COR-L47 (cell line): ENCODE measurements around the gene RPTOR.
"Not testable (repeated sequence)": the region's sequence is repeated elsewhere in the genome, so short reads cannot be mapped to it uniquely, and the experiment has no call there.

Experiments used
- DNase-seq: peaks from one replicate; lab custom pipeline; 2025; lab: John Stamatoyannopoulos, UW

The RPTOR gene

GRCh38 chr17:80516171-80516932, 28.3 kb upstream of the RPTOR start:
- DNase-seq = no peak

GRCh38 chr17:80517641-80518040, 27.0 kb upstream of the RPTOR start:
- DNase-seq = no peak

- DNase-seq = no peak
Measured at GRCh38 chr17:80518392-80518791, 26.2 kb upstream of the RPTOR start.

- no peak for DNase-seq
Measured at GRCh38 chr17:80519091-80519781, 25.4 kb upstream of the RPTOR start.

- DNase-seq = no peak
Measured at GRCh38 chr17:80520810-80521455, 23.7 kb upstream of the RPTOR start.

GRCh38 chr17:80523054-80523744, 21.4 kb upstream of the RPTOR start:
- DNase-seq = no peak

GRCh38 chr17:80523956-80524712, 20.5 kb upstream of the RPTOR start:
- no peak for DNase-seq

GRCh38 chr17:80526116-80526910, 18.3 kb upstream of the RPTOR start:
- DNase-seq = no peak

GRCh38 chr17:80527016-80527645, 17.5 kb upstream of the RPTOR start:
- DNase-seq = no peak

GRCh38 chr17:80528536-80528935, 16.1 kb upstream of the RPTOR start:
- DNase-seq = no peak

- DNase-seq = no peak
Measured at GRCh38 chr17:80529104-80529903, 15.3 kb upstream of the RPTOR start.

GRCh38 chr17:80529904-80530292, 14.7 kb upstream of the RPTOR start:
- DNase-seq = no peak

GRCh38 chr17:80531400-80531799, 13.2 kb upstream of the RPTOR start:
- DNase-seq = no peak

GRCh38 chr17:80537386-80537785, 7.3 kb upstream of the RPTOR start:
- not testable (repeated sequence) for DNase-seq

- no peak for DNase-seq
Measured at GRCh38 chr17:80538484-80538883, 6.2 kb upstream of the RPTOR start.

- DNase-seq = no peak
Measured at GRCh38 chr17:80539022-80539641, 5.5 kb upstream of the RPTOR start.

GRCh38 chr17:80545499-80545826, 825 bp downstream of the RPTOR start:
- DNase-seq = no peak

- no peak for DNase-seq
Measured at GRCh38 chr17:80546267-80546666, 1.6 kb downstream of the RPTOR start.

- DNase-seq = no peak
Measured at GRCh38 chr17:80552523-80552922, 7.9 kb downstream of the RPTOR start.
